Measurements from ENCODE around the gene ERN2. TPM values are rescaled to one million over a fixed set of nuclear protein-coding genes. Genes with fewer than 3 reads are reported as not detected.

ERN2 gene
- total and polyA plus RNA-seq, 2 of the 13 experiments (the other 11 are each of a cell fraction or from before 2014, with no cell fraction given), result 2.2 to 3.5 TPM

DNA sequence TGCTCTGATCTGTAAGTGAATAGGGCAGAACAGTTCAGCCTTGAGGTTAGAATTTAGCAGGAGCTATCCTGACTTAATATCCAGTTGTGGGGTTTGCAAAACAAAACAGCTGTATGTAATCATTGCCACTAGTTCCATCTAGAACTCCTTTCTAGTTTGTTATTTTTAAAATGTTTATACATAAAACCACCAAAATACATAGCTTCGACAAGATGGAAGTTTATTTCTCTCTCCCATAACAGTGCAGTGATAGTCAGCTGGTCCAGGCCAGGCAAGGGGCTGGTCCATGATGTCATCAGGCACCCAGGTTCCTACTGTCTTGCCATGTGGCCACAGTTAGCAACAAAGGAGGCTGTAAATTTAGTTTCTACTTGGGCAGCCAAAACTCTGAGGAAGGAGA, 44.8 kb downstream of the ERN2 start:
- in situ Hi-C loops (cut with HindIII; ENCODE audit: extremely low pct_ligation_motif_present, low pct_unique_long_range_greater_than_20kb), result no loop called here

DNA sequence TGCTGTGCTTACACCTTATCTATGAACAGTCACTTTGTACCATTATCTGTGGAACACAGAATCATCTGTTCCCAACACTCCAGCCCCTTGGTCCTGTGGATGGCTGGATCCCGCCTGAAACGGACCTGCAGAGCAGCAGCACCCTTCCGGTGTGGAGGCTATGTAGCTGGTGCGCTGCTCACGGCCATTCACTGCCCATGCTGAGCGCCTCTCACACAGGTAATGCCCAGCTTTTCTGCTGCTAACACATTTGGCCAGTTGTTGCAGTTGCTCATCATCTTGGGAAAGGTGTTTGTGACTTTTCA, 45.7 kb downstream of the ERN2 start:
- Histone ChIP-seq H3K9ac (ENCODE audit: insufficient read depth, low read depth, low read length) (no peak overlapping the region), H4K20me1 (ENCODE audit: insufficient read depth, low read length) (no peaks in the 10 kb centered on the region), H2AFZ (ENCODE audit: low read length) (no peak overlapping the region), H3K27ac (ENCODE audit: extremely low read length, insufficient read depth, low read length) (no peak overlapping the region), H3K4me3 (replicated peaks in 1 of 3; ENCODE audit: insufficient read depth in 1 of 3, low read depth in 2 of 3, low read length in 3 of 3) (no peak overlapping the region), H3K9me3 (ENCODE audit: low read length) (no peaks in the 10 kb centered on the region), H3K4me2 (ENCODE audit: low read depth, low read length) (no peak overlapping the region), H3K36me3 (replicated peaks in 1 of 2; ENCODE audit: control insufficient read depth in 1 of 2, insufficient read depth in 2 of 2, low read length in 2 of 2) (peaks cover 43 to 93% of the 10 kb centered on the region in 2 experiments), H3K79me2 (ENCODE audit: insufficient read depth, low read length) (no peaks in the 10 kb centered on the region), H3K4me1 (ENCODE audit: insufficient read depth, low read length) (no peaks in the 10 kb centered on the region), H3K27me3 (ENCODE audit: control insufficient read depth in 1 of 2, insufficient read depth in 2 of 2, low read length in 2 of 2) (no peaks in the 10 kb centered on the region)
- no TSS peak for BruUV-seq (replicated peaks)
- in situ Hi-C loops (cut with HindIII; ENCODE audit: extremely low pct_ligation_motif_present, low pct_unique_long_range_greater_than_20kb), result no loop called here
- CTCF ChIA-PET (ENCODE audit: low intra/inter-chr PET ratio, low total read pairs), result no interaction called here
- POLR2A ChIA-PET, result interaction anchor here (1.0 kb wide), 1 partner anchor 25 kb away, joined by 3 read pairs; no protein-coding TSS in a partner anchor
- no peak for ATAC-seq
- no peak for DNase-seq (ENCODE audit: low spot score)
- TF ChIP-seq JARID2 (CRISPR knock-in tag; IDR thresholded peaks at IDR 0.05; ENCODE audit: insufficient replicate concordance), result no peak
- WGBS (ENCODE audit: low lambda C conversion rate), result 97% methylated on average over 6 of the region's 6 CpGs
- FAIRE-seq, result no peak
- intact Hi-C loops (cut with micrococcal nuclease; ENCODE audit: unreplicated experiment), result no loop called here

More for the DNA sequence above, 44.8 kb downstream of the ERN2 start:
- Histone ChIP-seq H3K9me3 (ENCODE audit: low read length) (no peaks in the 10 kb centered on the region), H3K9ac (ENCODE audit: insufficient read depth, low read depth, low read length) (no peak overlapping the region), H3K27ac (ENCODE audit: extremely low read length, insufficient read depth, low read length) (no peak overlapping the region), H3K4me3 (replicated peaks in 1 of 3; ENCODE audit: insufficient read depth in 1 of 3, low read depth in 2 of 3, low read length in 3 of 3) (no peak overlapping the region), H3K4me2 (ENCODE audit: low read depth, low read length) (no peak overlapping the region), H4K20me1 (ENCODE audit: insufficient read depth, low read length) (no peaks in the 10 kb centered on the region), H2AFZ (ENCODE audit: low read length) (no peak overlapping the region), H3K4me1 (ENCODE audit: insufficient read depth, low read length) (peaks cover under 1% of the 10 kb centered on the region), H3K36me3 (replicated peaks in 1 of 2; ENCODE audit: control insufficient read depth in 1 of 2, insufficient read depth in 2 of 2, low read length in 2 of 2) (peaks cover 39 to 87% of the 10 kb centered on the region in 2 experiments), H3K27me3 (ENCODE audit: control insufficient read depth in 1 of 2, insufficient read depth in 2 of 2, low read length in 2 of 2) (no peaks in the 10 kb centered on the region), H3K79me2 (ENCODE audit: insufficient read depth, low read length) (no peaks in the 10 kb centered on the region)
- no peak for ATAC-seq
- no TSS peak for BruUV-seq (replicated peaks)
- no peak for TF ChIP-seq AGO2 (optimal IDR thresholded peaks at IDR 0.05; ENCODE audit: low read depth, low read length)
- TF ChIP-seq ATF7 (IDR thresholded peaks at IDR 0.05), result peak; percentile 73
- no peak for TF ChIP-seq ATF7 (CRISPR knock-in tag; IDR thresholded peaks at IDR 0.05)
- no peak for TF ChIP-seq ZNF552 (CRISPR knock-in tag; IDR thresholded peaks at IDR 0.05; ENCODE audit: borderline replicate concordance)
- TF ChIP-seq RBM22 (optimal IDR thresholded peaks at IDR 0.05; ENCODE audit: low read length), result peak; percentile 28
- TF ChIP-seq, protein P1, sequence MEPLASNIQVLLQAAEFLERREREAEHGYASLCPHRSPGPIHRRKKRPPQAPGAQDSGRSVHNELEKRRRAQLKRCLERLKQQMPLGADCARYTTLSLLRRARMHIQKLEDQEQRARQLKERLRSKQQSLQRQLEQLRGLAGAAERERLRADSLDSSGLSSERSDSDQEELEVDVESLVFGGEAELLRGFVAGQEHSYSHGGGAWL (CRISPR knock-in tag; IDR thresholded peaks at IDR 0.05), result no peak
- FAIRE-seq, result no peak
- WGBS (ENCODE audit: low lambda C conversion rate), result 92% methylated on average over 1 of the region's 1 CpG
- no peak for DNase-seq (ENCODE audit: low spot score)
- intact Hi-C loops (cut with micrococcal nuclease; ENCODE audit: unreplicated experiment), result no loop called here
- CTCF ChIA-PET (ENCODE audit: low intra/inter-chr PET ratio, low total read pairs), result no interaction called here
- POLR2A ChIA-PET, result no interaction called here

Measured in HepG2 (cell line).